Activated CD4-positive, alpha-beta T cell treated with anti-CD3 and anti-CD28 coated beads, Interleukin-2, amount 10 ng/mL, durations not matched to agents 24 days and 14 days (primary cell): Measurements from ENCODE around the gene RILPL1. TPM values are rescaled to one million over a fixed set of nuclear protein-coding genes. Genes with fewer than 3 reads are reported as not detected.
"Not testable (repeated sequence)": the region's sequence is repeated elsewhere in the genome, so short reads cannot be mapped to it uniquely, and the experiment has no call there.

ENCODE experiments used
- DNase-seq: peaks from one replicate; pipeline ENCODE4 v3.0.0; 2022
- H3K27ac Mint-ChIP-seq: one replicate; pipeline ENCODE4 v1.8.0; 2022; ENCODE audit warnings: mild to moderate bottlenecking, mixed read lengths
- H3K27me3 Mint-ChIP-seq: one replicate; pipeline ENCODE4 v1.8.0; 2022; ENCODE audit warnings: mixed read lengths
- H3K36me3 Mint-ChIP-seq: one replicate; pipeline ENCODE4 v1.8.0; 2022; ENCODE audit warnings: low read depth, mild to moderate bottlenecking, mixed read lengths
- H3K4me1 Mint-ChIP-seq: one replicate; pipeline ENCODE4 v1.8.0; 2021; ENCODE audit warnings: mixed read lengths
- H3K4me3 Mint-ChIP-seq: one replicate; pipeline ENCODE4 v1.8.0; 2022; ENCODE audit warnings: mild to moderate bottlenecking, moderate library complexity, mixed read lengths
- H3K9me3 Mint-ChIP-seq: one replicate; pipeline ENCODE4 v1.8.0; 2021; ENCODE audit warnings: mixed read lengths
- intact Hi-C: fragments of 100-400 bp; cut with micrococcal nuclease; formaldehyde crosslinking; loops from one replicate; pipeline ENCODE4 v1.15.1; 2023
- total RNA-seq: library from RNA; stranded (reverse); gene quantifications from 2 replicates; pipeline ENCODE4 v1.2.3, GENCODE V29; 2022

RILPL1 gene
- total RNA-seq, 1 donor from 2014 or later, result 4.1 TPM

- intact Hi-C loops, result no loop called here
- Mint-ChIP-seq H3K4me1 (peaks cover 15% of the 10 kb centered on the region), H3K9me3 (no peaks in the 10 kb centered on the region), H3K27ac (no peak overlapping the region), H3K27me3 (no peaks in the 10 kb centered on the region), H3K36me3 (no peaks in the 10 kb centered on the region), H3K4me3 (no peak overlapping the region)
- no peak for DNase-seq
Measured at GRCh38 chr12:123478762-123479161, 54.8 kb downstream of the RILPL1 start.

GRCh38 chr12:123478069-123478468 lies 55.5 kb downstream of the RILPL1 start:
- H3K27me3 Mint-ChIP-seq, result no peaks in the 10 kb centered on the region
- H3K4me3 Mint-ChIP-seq, result no peak overlapping the region
- no peak for DNase-seq
- no peaks in the 10 kb centered on the region for H3K36me3 Mint-ChIP-seq
- H3K27ac Mint-ChIP-seq, result no peak overlapping the region
- peaks cover 13% of the 10 kb centered on the region for H3K4me1 Mint-ChIP-seq
- intact Hi-C loops, result no loop called here
- no peaks in the 10 kb centered on the region for H3K9me3 Mint-ChIP-seq

DNA sequence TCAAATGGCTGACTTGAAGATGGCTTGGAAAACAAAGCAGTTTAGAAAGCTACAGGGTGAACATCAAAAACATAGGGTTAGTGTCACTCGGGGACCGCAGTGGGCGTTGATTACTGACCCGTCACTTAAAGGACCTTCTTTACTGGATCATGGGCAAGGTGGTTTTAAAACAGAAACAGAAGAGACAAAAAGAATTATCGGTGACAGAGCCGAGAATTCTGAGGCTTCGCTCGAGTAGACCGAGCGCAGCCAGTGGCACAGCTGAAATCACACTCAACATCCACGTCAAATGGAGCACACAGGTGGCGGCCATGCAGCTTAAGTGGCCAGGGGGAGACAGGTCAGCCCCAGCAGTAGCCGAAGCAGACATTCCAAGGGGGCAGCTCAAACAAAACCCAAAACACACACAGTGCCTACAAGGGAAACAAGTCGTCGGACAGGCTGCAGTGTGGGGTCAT lies 58.2 kb downstream of the RILPL1 start:
- Mint-ChIP-seq H3K9me3 (no peaks in the 10 kb centered on the region), H3K27ac (peak overlapping the region; percentile 38), H3K36me3 (peaks cover 8% of the 10 kb centered on the region), H3K4me1 (peaks cover 13% of the 10 kb centered on the region), H3K27me3 (no peaks in the 10 kb centered on the region), H3K4me3 (peak overlapping the region; percentile 0)
- intact Hi-C loops, result no loop called here
- no peak for DNase-seq

DNA sequence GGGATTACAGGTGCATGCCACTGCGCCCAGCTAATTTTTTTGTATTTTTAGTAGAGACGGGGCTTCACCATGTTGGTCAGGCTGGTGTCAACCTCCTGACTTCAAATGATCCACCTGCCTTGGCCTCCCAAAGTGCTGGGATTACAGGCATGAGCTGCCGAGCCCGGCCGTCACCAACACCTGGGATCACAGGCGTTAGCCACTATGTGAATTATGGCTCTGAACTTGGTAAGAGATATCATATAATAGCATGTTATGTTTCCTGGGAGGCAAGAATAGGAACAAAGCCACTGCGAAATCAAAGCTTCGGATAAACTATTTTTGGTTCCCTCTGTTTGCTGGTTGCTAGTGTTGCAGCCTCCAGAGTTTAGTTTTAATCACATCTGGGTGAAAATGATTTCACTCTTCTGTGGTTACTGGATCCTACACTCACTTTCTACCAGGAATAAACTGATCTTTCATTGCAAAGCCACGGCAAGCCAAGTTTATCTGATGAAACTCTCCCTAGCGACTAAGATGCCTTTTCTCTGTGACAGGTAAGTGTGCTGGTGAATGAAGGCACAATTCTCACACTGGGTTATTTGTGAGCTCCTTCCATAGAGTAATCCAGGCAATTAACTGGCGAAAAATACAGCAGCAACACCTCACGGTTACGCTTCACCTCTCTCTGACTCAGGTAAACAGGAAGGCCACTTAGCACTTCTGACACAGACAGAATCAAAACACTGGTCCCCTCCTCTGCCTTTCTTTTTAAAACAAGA lies 58.9 kb downstream of the RILPL1 start:
- no peak for DNase-seq
- H3K4me3 Mint-ChIP-seq, result peak overlapping the region; percentile 0
- H3K27ac Mint-ChIP-seq, result peak overlapping the region; percentile 38
- intact Hi-C loops, result no loop called here
- peaks cover 8% of the 10 kb centered on the region for H3K36me3 Mint-ChIP-seq
- H3K9me3 Mint-ChIP-seq, result no peaks in the 10 kb centered on the region
- H3K27me3 Mint-ChIP-seq, result no peaks in the 10 kb centered on the region
- H3K4me1 Mint-ChIP-seq, result peaks cover 10% of the 10 kb centered on the region

DNA sequence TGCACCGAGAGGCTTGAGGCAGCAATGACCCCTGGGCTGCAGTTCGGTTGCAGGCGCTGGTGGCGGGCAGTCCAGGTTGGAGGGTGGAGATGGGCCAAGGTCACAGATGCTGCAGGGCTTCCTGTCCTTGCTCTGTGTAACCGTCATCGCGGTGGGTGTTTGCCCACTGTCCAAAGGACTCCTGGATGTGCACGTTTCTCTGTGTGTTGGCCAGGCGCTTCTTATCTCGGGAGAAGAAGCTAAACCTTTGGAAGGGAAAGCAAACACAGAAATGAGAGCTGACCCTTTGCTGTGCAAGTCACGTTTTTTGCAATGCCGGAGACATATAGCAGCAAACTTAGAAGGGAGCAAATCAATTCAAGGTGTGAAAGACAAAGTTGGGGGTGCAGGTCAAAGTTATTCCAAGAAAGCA lies 61.1 kb downstream of the RILPL1 start:
- Mint-ChIP-seq H3K9me3 (no peaks in the 10 kb centered on the region), H3K4me3 (no peak overlapping the region), H3K4me1 (peaks cover 11% of the 10 kb centered on the region), H3K27ac (no peak overlapping the region), H3K27me3 (no peaks in the 10 kb centered on the region), H3K36me3 (peaks cover 12% of the 10 kb centered on the region)
- DNase-seq, result no peak
- intact Hi-C loops, result no loop called here

DNA sequence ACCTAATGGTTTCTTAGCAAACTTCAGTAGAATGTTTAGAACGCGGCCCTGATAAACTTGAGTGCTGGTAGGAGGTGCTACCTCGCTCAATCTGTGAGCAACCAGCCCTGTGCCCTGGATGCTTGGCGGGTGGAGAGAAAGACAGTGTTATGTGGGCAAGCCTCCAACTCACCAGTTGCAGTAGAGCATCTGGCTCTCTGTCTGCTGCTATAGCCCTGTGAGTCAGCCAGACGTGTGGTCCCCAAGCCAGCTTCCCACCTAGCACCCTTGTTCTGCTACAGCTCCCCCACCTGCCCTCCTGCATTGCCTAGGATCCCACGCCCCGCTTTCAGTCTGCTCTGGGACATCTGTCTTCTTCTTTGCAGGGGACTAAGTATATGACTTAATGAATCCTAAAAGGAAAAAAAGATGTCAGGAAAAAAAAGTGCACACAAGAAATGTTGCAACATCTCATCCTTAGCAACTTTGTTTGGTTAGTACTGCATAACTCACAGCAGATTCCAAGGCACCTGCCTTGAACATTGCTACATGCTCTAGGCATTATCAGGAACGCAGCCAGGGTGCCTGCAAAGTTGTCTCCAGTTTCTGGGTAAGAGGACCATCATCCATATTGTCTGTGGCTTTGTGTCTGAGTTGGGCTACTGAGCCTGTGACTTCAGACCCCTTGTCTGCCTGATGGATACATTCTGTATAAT lies 62.0 kb downstream of the RILPL1 start:
- DNase-seq, result no peak
- peaks cover 14% of the 10 kb centered on the region for H3K36me3 Mint-ChIP-seq
- H3K27ac Mint-ChIP-seq, result no peak overlapping the region
- no peak overlapping the region for H3K4me3 Mint-ChIP-seq
- peaks cover 11% of the 10 kb centered on the region for H3K4me1 Mint-ChIP-seq
- H3K9me3 Mint-ChIP-seq, result no peaks in the 10 kb centered on the region
- H3K27me3 Mint-ChIP-seq, result no peaks in the 10 kb centered on the region
- intact Hi-C loops, result no loop called here

DNA sequence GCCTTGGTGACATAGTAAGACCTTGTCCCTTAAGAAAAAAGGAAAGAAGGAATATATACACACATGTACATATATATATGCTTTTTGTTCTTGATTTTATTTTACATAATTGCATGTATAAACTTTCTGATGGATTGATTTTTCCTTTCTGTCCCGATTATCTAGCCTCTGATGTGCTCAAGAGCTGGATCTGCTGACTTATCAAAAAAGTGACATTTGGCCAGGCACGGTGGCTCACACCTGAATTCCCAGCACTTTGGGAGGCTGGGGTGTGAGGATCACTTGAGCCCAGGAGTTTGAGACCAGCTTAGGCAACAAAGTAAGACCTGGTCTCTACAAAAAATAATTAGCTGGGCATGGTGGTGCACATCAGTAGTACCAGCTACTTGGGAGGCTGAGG lies 63.5 kb downstream of the RILPL1 start:
- no peak overlapping the region for H3K4me3 Mint-ChIP-seq
- H3K27me3 Mint-ChIP-seq, result no peaks in the 10 kb centered on the region
- intact Hi-C loops, result no loop called here
- peaks cover 11% of the 10 kb centered on the region for H3K4me1 Mint-ChIP-seq
- H3K36me3 Mint-ChIP-seq, result peaks cover 28% of the 10 kb centered on the region
- H3K9me3 Mint-ChIP-seq, result no peaks in the 10 kb centered on the region
- H3K27ac Mint-ChIP-seq, result no peak overlapping the region
- no peak for DNase-seq

GRCh38 chr12:123468786-123469185 lies 64.7 kb downstream of the RILPL1 start:
- Mint-ChIP-seq H3K9me3 (no peaks in the 10 kb centered on the region), H3K27ac (no peak overlapping the region), H3K4me3 (no peak overlapping the region), H3K4me1 (peaks cover 9% of the 10 kb centered on the region), H3K36me3 (peaks cover 31% of the 10 kb centered on the region), H3K27me3 (no peaks in the 10 kb centered on the region)
- no peak for DNase-seq
- intact Hi-C loops, result no loop called here

- no peak for DNase-seq
- Mint-ChIP-seq H3K27ac (no peak overlapping the region), H3K4me3 (no peak overlapping the region), H3K36me3 (peaks cover 26% of the 10 kb centered on the region), H3K9me3 (no peaks in the 10 kb centered on the region), H3K4me1 (peaks cover 18% of the 10 kb centered on the region), H3K27me3 (no peaks in the 10 kb centered on the region)
- intact Hi-C loops, result no loop called here
Measured at GRCh38 chr12:123465084-123465483, 68.4 kb downstream of the RILPL1 start.

GRCh38 chr12:123463174-123463573 lies 70.3 kb downstream of the RILPL1 start:
- H3K9me3 Mint-ChIP-seq, H3K27ac Mint-ChIP-seq, DNase-seq, H3K27me3 Mint-ChIP-seq, H3K4me3 Mint-ChIP-seq, intact Hi-C loops: not testable (repeated sequence)
- peaks cover 38% of the 10 kb centered on the region for H3K36me3 Mint-ChIP-seq
- H3K4me1 Mint-ChIP-seq, result peaks cover 25% of the 10 kb centered on the region

GRCh38 chr12:123457980-123458779 lies 75.3 kb downstream of the RILPL1 start, which contains the start of gene SNRNP35:
TSS of gene SNRNP35 (plus strand) at chr12:123458139. CDS start at chr12:123465541, 7,402 bp downstream.
- peak within 1 kb of the TSS; percentile 100 for H3K27ac Mint-ChIP-seq
- peaks cover 22% of the 10 kb centered on the region for H3K4me1 Mint-ChIP-seq
- H3K4me3 Mint-ChIP-seq, result peak within 1 kb of the TSS; percentile 100
- intact Hi-C loops, result loop anchor here (1.0 to 10.0 kb wide), 5 partner anchors 22 to 933 kb away; partner anchors contain the start of genes KNTC1, RILPL2, RSRC2 and TMED2
- no peaks in the 10 kb centered on the region for H3K9me3 Mint-ChIP-seq
- DNase-seq, result peak; percentile 95
- H3K27me3 Mint-ChIP-seq, result no peaks in the 10 kb centered on the region
- peaks cover 19% of the 10 kb centered on the region for H3K36me3 Mint-ChIP-seq

GRCh38 chr12:123453165-123453564 lies 80.4 kb downstream of the RILPL1 start:
- no peaks in the 10 kb centered on the region for H3K9me3 Mint-ChIP-seq
- peaks cover 3% of the 10 kb centered on the region for H3K36me3 Mint-ChIP-seq
- intact Hi-C loops, result loop anchor here (10.0 kb wide), 1 partner anchor 928 kb away; the partner anchor contains the start of genes KNTC1 and RSRC2
- no peaks in the 10 kb centered on the region for H3K27me3 Mint-ChIP-seq
- peak; percentile 80 for DNase-seq
- no peak overlapping the region for H3K27ac Mint-ChIP-seq
- no peak overlapping the region for H3K4me3 Mint-ChIP-seq
- peaks cover 15% of the 10 kb centered on the region for H3K4me1 Mint-ChIP-seq

GRCh38 chr12:123452276-123452550 lies 81.3 kb downstream of the RILPL1 start:
- H3K36me3 Mint-ChIP-seq, H3K4me3 Mint-ChIP-seq, H3K9me3 Mint-ChIP-seq, H3K27me3 Mint-ChIP-seq, DNase-seq: not testable (repeated sequence)
- intact Hi-C loops, result loop anchor here (10.0 kb wide), 1 partner anchor 927 kb away; the partner anchor contains the start of genes KNTC1 and RSRC2
- Mint-ChIP-seq H3K27ac (peak overlapping the region; percentile 29), H3K4me1 (peaks cover 15% of the 10 kb centered on the region)
